ENCODE results near the gene MMP11.

Gene MMP11

GRCh38 chr22:23764899-23765881, 7.5 kb upstream of the MMP11 start:
- no peak for TF ChIP-seq CTCF (IDR thresholded peaks at IDR 0.05; ENCODE audit: poor library complexity, severe bottlenecking)
- H3K27ac ChIP-seq (ENCODE audit: poor library complexity, severe bottlenecking), result no peak overlapping the region

GRCh38 chr22:23767303-23767672, 5.4 kb upstream of the MMP11 start:
- Histone ChIP-seq H3K27me3 (ENCODE audit: insufficient read depth, poor library complexity, severe bottlenecking) (no peaks in the 10 kb centered on the region), H3K36me3 (ENCODE audit: low read depth) (no peaks in the 10 kb centered on the region), H3K4me1 (ENCODE audit: insufficient read depth, poor library complexity, severe bottlenecking) (no peaks in the 10 kb centered on the region), H3K9me3 (ENCODE audit: severe bottlenecking) (no peaks in the 10 kb centered on the region), H3K4me3 (ENCODE audit: severe bottlenecking) (peak overlapping the region; percentile 63), H3K27ac (ENCODE audit: poor library complexity, severe bottlenecking) (peak overlapping the region; percentile 53)
- TF ChIP-seq CTCF (IDR thresholded peaks at IDR 0.05; ENCODE audit: poor library complexity, severe bottlenecking), result no peak
- no peak for ATAC-seq (ENCODE audit: low read depth)
- DNase-seq (ENCODE audit: low spot score), result no peak

More at GRCh38 chr22:23764899-23765881, 7.5 kb upstream of the MMP11 start:
- ATAC-seq (ENCODE audit: low read depth) (no peak), DNase-seq (ENCODE audit: low spot score) (no peak)
- Histone ChIP-seq H3K27me3 (ENCODE audit: insufficient read depth, poor library complexity, severe bottlenecking) (no peaks in the 10 kb centered on the region), H3K4me3 (ENCODE audit: severe bottlenecking) (no peak overlapping the region), H3K36me3 (ENCODE audit: low read depth) (no peaks in the 10 kb centered on the region), H3K9me3 (ENCODE audit: severe bottlenecking) (no peaks in the 10 kb centered on the region), H3K4me1 (ENCODE audit: insufficient read depth, poor library complexity, severe bottlenecking) (no peaks in the 10 kb centered on the region)

- ATAC-seq (ENCODE audit: low read depth), result peak; percentile 65
- no peaks in the 10 kb centered on the region for H3K4me1 ChIP-seq (ENCODE audit: insufficient read depth, poor library complexity, severe bottlenecking)
Observed at GRCh38 chr22:23767673-23768548, 4.7 kb upstream of the MMP11 start, which contains the start of gene CHCHD10. CHCHD10 (minus strand) TSS chr22:23767972; CDS start chr22:23767874, 98 bp downstream.

GRCh38 chr22:23769321-23769965, 3.2 kb upstream of the MMP11 start:
- DNase-seq (ENCODE audit: low spot score) (no peak), ATAC-seq (ENCODE audit: low read depth) (no peak)
- H3K27ac ChIP-seq (ENCODE audit: poor library complexity, severe bottlenecking), result no peak overlapping the region
- no peaks in the 10 kb centered on the region for H3K27me3 ChIP-seq (ENCODE audit: insufficient read depth, poor library complexity, severe bottlenecking)
- no peak overlapping the region for H3K4me3 ChIP-seq (ENCODE audit: severe bottlenecking)
- H3K9me3 ChIP-seq (ENCODE audit: severe bottlenecking), result no peaks in the 10 kb centered on the region
- no peak for TF ChIP-seq CTCF (IDR thresholded peaks at IDR 0.05; ENCODE audit: poor library complexity, severe bottlenecking)
- no peaks in the 10 kb centered on the region for H3K4me1 ChIP-seq (ENCODE audit: insufficient read depth, poor library complexity, severe bottlenecking)
- H3K36me3 ChIP-seq (ENCODE audit: low read depth), result no peaks in the 10 kb centered on the region

More at GRCh38 chr22:23767673-23768548, 4.7 kb upstream of the MMP11 start, which contains the start of gene CHCHD10:
- H3K36me3 ChIP-seq (ENCODE audit: low read depth), result no peaks in the 10 kb centered on the region
- H3K4me3 ChIP-seq (ENCODE audit: severe bottlenecking), result peak within 1 kb of the TSS; percentile 63
- peak; percentile 88 for TF ChIP-seq CTCF (IDR thresholded peaks at IDR 0.05; ENCODE audit: poor library complexity, severe bottlenecking)
- H3K27me3 ChIP-seq (ENCODE audit: insufficient read depth, poor library complexity, severe bottlenecking), result no peaks in the 10 kb centered on the region
- H3K9me3 ChIP-seq (ENCODE audit: severe bottlenecking), result no peaks in the 10 kb centered on the region
- DNase-seq (ENCODE audit: low spot score), result no peak
- peak within 1 kb of the TSS; percentile 53 for H3K27ac ChIP-seq (ENCODE audit: poor library complexity, severe bottlenecking)

Measured in RWPE2 (cell line).